WTC11 (cell line): ENCODE results near the gene PLXDC1.

ENCODE experiments used
- FOXP1 ChIP-seq: sonication (generic); formaldehyde crosslinking; IDR thresholded peaks from 2 replicates; pipeline ENCODE4 v1.8.0; 2022; ENCODE audit warnings: missing genetic modification reagents, mild to moderate bottlenecking, moderate library complexity, borderline replicate concordance
- NR1H2 ChIP-seq: sonication (generic); formaldehyde crosslinking; IDR thresholded peaks from 2 replicates; pipeline ENCODE4 v1.9.0; 2021; ENCODE audit warnings: mild to moderate bottlenecking, moderate library complexity, missing genetic modification reagents
- TF ChIP-seq, protein P1 (sequence below): sonication (generic); formaldehyde crosslinking; IDR thresholded peaks from 2 replicates; pipeline ENCODE4 v1.8.0; 2022; ENCODE audit warnings: mild to moderate bottlenecking, missing genetic modification reagents
- TF ChIP-seq, protein P2 (sequence below): fragments of 200-600 bp; IDR thresholded peaks from 2 replicates; pipeline ENCODE4 v1.8.0; 2022; ENCODE audit warnings: antibody characterized with exemption

DNA sequence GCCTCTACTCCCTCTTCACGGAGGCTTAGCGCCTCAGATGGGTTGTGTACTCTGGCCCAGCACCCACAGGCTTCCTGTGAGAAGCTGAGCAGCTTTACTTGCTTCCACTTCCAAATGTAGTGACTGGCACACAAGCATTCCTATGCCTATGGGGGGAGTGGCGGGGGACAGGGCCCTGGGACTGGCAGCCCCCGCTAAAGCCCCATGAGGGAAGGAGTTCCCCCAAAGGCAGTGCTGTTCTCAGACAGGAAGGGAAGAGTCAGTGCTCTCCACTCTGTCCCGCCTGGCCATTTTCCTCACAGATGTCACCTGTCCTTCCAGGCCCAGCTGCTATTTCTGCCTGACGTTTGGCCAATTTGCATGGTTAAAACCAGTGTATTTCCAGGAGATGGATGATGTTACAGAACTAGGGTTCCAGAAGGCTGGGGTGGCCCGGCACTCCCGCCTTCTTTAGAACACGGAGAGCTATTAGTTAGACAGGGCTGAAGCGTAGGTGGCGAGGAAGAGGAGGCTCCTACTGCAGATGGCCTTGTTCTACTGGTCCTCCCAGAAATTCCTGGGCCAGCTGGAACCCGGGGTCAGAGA, 100.3 kb downstream of the PLXDC1 start:
- TF ChIP-seq, protein P1, sequence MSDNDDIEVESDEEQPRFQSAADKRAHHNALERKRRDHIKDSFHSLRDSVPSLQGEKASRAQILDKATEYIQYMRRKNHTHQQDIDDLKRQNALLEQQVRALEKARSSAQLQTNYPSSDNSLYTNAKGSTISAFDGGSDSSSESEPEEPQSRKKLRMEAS (CRISPR knock-in tag): no peak
- TF ChIP-seq, protein P2, sequence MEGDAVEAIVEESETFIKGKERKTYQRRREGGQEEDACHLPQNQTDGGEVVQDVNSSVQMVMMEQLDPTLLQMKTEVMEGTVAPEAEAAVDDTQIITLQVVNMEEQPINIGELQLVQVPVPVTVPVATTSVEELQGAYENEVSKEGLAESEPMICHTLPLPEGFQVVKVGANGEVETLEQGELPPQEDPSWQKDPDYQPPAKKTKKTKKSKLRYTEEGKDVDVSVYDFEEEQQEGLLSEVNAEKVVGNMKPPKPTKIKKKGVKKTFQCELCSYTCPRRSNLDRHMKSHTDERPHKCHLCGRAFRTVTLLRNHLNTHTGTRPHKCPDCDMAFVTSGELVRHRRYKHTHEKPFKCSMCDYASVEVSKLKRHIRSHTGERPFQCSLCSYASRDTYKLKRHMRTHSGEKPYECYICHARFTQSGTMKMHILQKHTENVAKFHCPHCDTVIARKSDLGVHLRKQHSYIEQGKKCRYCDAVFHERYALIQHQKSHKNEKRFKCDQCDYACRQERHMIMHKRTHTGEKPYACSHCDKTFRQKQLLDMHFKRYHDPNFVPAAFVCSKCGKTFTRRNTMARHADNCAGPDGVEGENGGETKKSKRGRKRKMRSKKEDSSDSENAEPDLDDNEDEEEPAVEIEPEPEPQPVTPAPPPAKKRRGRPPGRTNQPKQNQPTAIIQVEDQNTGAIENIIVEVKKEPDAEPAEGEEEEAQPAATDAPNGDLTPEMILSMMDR: no peak
- TF ChIP-seq FOXP1 (CRISPR knock-in tag) (no peak), NR1H2 (CRISPR knock-in tag) (no peak)
